ENCODE data around the gene ECE2. TPM values are rescaled to one million over a fixed set of nuclear protein-coding genes. Genes with fewer than 3 reads are reported as not detected.
A peak's percentile ranks its signal among the peaks of the same experiment; 100 is the strongest.

The ECE2 gene
- total RNA-seq, 1 donor from 2014 or later, result not detected

DNA sequence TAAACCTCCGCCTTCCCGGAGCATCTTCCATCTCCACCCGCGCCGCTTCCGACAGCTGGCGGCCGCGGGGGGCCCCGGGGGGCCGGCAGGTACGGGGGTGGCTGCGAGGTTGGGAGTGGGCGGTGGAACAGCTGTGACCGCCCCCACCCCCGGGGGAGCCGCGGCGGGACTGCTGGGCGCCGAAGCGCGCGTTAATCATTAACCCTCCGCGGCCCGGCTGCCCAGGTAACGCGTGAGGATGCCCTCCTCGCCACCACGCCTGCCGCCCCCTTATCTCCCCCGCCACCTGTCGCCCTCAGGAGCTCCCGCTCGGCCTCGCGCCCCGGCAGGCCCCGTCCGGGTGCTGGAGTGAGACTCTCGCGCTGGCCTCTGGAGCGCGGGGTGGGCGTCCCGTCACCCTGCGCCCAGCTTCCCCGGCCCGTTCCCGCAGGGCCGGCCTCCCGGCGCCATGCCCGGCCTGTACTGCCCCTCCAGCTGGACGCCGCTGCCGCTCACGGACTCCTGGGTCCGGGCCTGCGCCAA is 45.7 kb upstream of the ECE2 start:
- H3K9me3 Mint-ChIP-seq (ENCODE audit: low read depth), result no peaks in the 10 kb centered on the region
- DNase-seq (ENCODE audit: low spot score), result no peak
- peaks cover 3% of the 10 kb centered on the region for H3K36me3 Mint-ChIP-seq (ENCODE audit: low read depth)
- H3K27me3 Mint-ChIP-seq (ENCODE audit: low read depth), result peaks cover 39% of the 10 kb centered on the region
- no peak overlapping the region for H3K27ac Mint-ChIP-seq (ENCODE audit: unreplicated experiment)
- TF ChIP-seq CTCF (IDR thresholded peaks at IDR 0.05), result no peak
- H3K4me3 Mint-ChIP-seq (ENCODE audit: unreplicated experiment), result no peak overlapping the region
- peaks cover 12% of the 10 kb centered on the region for H3K4me1 Mint-ChIP-seq (ENCODE audit: low read depth)

GRCh38 chr3:184230603-184231528 is 45.0 kb upstream of the ECE2 start:
- Mint-ChIP-seq H3K9me3 (ENCODE audit: low read depth) (no peaks in the 10 kb centered on the region), H3K4me1 (ENCODE audit: low read depth) (peaks cover 12% of the 10 kb centered on the region), H3K4me3 (ENCODE audit: unreplicated experiment) (peak overlapping the region; percentile 63), H3K36me3 (ENCODE audit: low read depth) (peaks cover 3% of the 10 kb centered on the region), H3K27ac (ENCODE audit: unreplicated experiment) (no peak overlapping the region), H3K27me3 (ENCODE audit: low read depth) (peaks cover 37% of the 10 kb centered on the region)
- no peak for DNase-seq (ENCODE audit: low spot score)
- TF ChIP-seq CTCF (IDR thresholded peaks at IDR 0.05), result no peak

- no peaks in the 10 kb centered on the region for H3K9me3 Mint-ChIP-seq (ENCODE audit: low read depth)
- DNase-seq (ENCODE audit: low spot score), result no peak
- peak overlapping the region; percentile 63 for H3K4me3 Mint-ChIP-seq (ENCODE audit: unreplicated experiment)
- H3K27me3 Mint-ChIP-seq (ENCODE audit: low read depth), result peaks cover 34% of the 10 kb centered on the region
- H3K4me1 Mint-ChIP-seq (ENCODE audit: low read depth), result peaks cover 12% of the 10 kb centered on the region
- no peak overlapping the region for H3K27ac Mint-ChIP-seq (ENCODE audit: unreplicated experiment)
- no peak for TF ChIP-seq CTCF (IDR thresholded peaks at IDR 0.05)
- H3K36me3 Mint-ChIP-seq (ENCODE audit: low read depth), result peaks cover 3% of the 10 kb centered on the region
Measured at GRCh38 chr3:184231671-184232070, 44.2 kb upstream of the ECE2 start.

DNA sequence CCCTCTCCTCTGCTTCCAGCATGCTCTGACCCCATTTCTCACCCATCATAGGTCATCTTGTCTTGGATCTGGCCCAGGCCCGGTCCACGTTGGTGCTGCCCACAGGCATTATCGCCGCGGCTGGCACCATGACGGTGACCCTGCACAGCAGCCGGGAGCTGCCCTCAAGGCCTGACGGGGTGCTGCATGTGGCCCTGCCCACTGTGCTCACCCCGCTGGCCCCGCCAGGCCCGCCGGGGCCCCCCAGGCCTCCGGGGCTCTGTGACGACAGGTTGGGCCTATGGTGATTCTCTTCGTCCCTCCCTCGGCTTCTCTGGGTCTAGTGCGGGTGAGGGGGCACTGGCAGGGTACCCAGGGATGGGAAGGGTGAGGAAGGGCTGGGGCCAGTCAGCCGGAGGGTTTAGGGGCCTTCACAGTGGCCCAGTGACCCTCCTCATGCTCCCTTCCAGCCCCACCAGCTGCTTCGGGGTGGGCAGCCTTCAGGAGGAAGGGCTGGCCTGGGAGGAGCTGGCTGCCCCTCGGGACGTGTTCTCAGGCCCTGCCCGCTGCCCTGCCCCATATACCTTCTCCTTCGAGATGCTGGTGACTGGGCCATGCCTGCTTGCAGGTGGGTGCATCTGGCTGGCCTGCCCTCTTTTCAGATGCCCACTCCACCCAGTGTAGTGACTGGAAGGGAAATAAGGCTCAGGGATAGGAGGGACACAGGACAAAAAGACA is 42.5 kb upstream of the ECE2 start:
- no peak for DNase-seq (ENCODE audit: low spot score)
- no peak overlapping the region for H3K4me3 Mint-ChIP-seq (ENCODE audit: unreplicated experiment)
- peaks cover 3% of the 10 kb centered on the region for H3K36me3 Mint-ChIP-seq (ENCODE audit: low read depth)
- no peak overlapping the region for H3K27ac Mint-ChIP-seq (ENCODE audit: unreplicated experiment)
- TF ChIP-seq CTCF (IDR thresholded peaks at IDR 0.05), result no peak
- peaks cover 12% of the 10 kb centered on the region for H3K4me1 Mint-ChIP-seq (ENCODE audit: low read depth)
- H3K9me3 Mint-ChIP-seq (ENCODE audit: low read depth), result no peaks in the 10 kb centered on the region
- H3K27me3 Mint-ChIP-seq (ENCODE audit: low read depth), result peaks cover 30% of the 10 kb centered on the region

DNA sequence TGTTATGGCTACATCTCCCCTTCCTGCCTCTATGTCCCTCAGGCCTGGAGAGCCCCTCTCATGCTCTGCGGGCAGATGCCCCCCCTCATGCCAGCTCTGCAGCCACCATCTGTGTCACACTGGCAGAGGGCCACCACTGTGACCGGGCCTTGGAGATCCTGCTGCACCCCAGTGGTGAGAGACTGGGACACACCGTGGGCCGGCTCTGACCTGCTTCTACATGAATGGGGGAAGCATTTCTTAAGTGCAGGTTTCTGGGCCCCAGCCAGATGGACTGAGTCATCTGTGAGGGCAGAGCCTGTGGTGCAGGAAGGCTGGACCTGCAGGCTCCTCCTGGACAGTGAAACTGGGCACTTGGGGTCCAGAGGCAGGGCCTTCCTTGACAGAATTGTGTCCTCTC is 41.6 kb upstream of the ECE2 start:
- peaks cover 24% of the 10 kb centered on the region for H3K27me3 Mint-ChIP-seq (ENCODE audit: low read depth)

More for the DNA sequence above, 41.6 kb upstream of the ECE2 start:
- no peak overlapping the region for H3K27ac Mint-ChIP-seq (ENCODE audit: unreplicated experiment)
- H3K9me3 Mint-ChIP-seq (ENCODE audit: low read depth), result no peaks in the 10 kb centered on the region
- peak; percentile 12 for TF ChIP-seq CTCF (IDR thresholded peaks at IDR 0.05)
- peaks cover 3% of the 10 kb centered on the region for H3K36me3 Mint-ChIP-seq (ENCODE audit: low read depth)
- no peak overlapping the region for H3K4me3 Mint-ChIP-seq (ENCODE audit: unreplicated experiment)
- H3K4me1 Mint-ChIP-seq (ENCODE audit: low read depth), result peaks cover 7% of the 10 kb centered on the region
- DNase-seq (ENCODE audit: low spot score), result no peak

Measured in chondrocyte (in vitro differentiated cells).